Epidermal melanocyte (primary cell): Measurements from ENCODE around the gene SCRT2.
"Not testable (repeated sequence)": the region's sequence is repeated elsewhere in the genome, so short reads cannot be mapped to it uniquely, and the experiment has no call there.

Experiments
- DNase-seq: peaks from one replicate; pipeline ENCODE4 v3.0.0; 2011; ENCODE audit warnings: low spot score; ENCODE audit not compliant: insufficient read length

The SCRT2 gene

DNA sequence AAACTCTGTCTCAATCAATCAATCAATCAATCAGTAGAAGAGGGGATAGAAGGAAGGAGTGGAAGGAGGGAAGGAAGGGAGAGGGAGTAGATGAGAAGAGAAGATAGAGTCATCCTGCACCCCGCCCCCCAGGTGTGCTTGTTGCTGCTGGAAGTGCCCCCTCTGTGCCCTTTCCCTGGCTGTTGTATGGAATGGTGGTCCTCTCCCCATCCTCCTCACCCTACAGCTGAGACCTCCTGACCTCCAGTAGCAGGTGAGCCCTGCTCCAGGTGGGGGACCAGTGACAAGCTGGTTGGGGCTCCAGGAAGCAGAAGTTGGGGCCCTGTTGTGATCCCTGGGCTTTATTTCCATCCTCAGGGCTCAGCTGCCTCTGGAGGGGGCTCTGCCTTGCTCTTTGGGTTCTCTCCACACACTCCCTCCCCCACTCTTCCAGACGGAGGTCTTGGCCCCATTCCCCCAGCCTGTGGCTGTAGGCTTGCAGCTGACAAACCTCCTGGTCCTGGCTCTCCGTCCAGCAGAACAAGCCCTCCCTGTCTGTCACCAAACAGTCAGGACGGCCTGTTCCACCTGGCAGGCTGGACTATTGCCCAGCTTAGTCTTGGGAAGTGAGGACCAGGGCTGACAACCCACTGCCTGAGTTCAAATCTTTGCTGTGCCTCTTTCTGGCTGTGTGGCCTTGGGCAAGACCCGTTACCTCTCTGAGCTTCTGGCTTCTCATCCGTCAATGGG lies 26.0 kb upstream of the SCRT2 start:
- DNase-seq = no peak

DNA sequence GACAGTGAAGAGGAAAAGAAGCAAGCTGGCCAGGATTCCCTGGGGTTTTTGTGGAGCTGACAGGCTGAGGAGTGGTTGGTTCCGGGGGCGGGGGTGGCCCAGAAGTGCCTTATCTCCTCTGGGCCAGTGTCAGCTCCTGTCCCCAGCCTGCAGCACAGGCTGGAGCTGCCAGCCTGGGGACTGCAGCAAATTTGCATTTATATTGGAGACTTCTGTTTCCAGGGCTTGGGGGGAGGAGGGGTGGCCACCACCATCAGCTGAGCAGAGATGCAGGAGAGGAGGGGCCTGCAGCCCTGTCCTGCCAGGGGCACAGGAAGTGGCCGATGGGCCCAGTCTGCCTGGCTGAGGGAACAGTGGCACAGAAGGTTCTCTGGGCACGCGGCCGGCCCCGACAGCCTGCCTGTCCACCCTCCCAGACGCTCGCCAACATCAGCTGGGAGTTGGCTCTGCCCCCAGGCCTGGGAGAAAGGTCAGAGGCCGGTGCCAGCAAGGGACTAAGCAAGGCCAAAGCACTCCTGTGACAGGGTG lies 24.3 kb upstream of the SCRT2 start:
- no peak for DNase-seq

DNA sequence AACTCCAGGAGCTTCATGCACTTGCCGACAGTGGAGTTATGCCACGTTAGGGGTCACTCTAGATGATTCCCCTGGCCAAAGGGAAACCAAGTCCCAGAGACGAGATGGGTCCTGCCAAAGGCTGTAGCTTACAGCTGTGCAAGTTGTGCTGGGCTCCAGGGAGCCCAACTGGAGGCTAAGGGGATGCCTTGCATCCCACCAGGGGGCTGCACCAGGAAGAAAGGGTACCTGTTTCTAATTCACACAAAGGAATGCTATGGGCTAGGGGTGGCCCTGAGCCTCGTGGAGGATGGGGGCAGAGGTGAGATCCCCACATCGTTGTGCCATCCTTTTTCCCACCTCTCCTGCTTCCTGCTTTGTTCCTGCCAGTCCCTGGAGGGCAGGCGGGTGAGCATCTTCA lies 23.7 kb upstream of the SCRT2 start:
- DNase-seq = no peak

DNA sequence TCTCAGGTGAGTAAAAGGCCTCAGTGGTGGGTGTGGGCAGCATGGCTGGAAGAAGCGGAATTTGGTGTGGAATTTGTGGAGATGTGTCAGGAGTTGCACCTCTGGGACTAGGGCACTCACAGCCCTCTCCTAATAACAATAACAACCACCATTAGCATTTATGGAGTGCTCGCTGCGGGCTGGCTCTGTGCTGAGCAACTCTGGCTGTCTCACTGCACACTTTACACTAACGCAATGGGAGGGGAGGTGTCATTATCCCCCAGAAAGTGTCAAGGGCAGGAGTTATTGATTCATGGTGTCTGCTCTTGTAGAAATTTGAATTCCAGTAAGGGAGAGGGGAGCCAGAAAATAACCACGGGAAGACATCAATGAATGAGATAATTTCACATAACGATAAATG lies 22.7 kb upstream of the SCRT2 start:
- DNase-seq = no peak

DNA sequence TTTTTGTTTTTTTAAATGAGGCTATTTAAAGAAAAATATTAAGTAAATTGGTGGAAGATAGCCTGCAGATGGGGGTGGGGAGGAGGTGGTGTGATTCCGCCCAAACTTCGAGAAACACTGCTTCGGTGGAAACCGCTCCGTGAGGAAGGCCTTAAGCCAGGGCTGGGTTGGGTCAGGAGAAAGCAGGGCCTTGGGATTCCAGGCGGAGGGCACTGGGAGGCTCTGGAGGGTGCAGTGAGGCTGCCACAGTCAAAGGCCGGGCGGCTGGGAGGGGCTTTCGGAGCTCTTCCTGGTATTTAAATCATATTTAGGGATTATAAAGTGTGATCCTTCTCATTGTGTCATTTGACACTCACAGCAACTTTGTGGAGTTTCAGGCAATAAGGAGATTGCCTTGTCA lies 22.2 kb upstream of the SCRT2 start:
- no peak for DNase-seq

DNA sequence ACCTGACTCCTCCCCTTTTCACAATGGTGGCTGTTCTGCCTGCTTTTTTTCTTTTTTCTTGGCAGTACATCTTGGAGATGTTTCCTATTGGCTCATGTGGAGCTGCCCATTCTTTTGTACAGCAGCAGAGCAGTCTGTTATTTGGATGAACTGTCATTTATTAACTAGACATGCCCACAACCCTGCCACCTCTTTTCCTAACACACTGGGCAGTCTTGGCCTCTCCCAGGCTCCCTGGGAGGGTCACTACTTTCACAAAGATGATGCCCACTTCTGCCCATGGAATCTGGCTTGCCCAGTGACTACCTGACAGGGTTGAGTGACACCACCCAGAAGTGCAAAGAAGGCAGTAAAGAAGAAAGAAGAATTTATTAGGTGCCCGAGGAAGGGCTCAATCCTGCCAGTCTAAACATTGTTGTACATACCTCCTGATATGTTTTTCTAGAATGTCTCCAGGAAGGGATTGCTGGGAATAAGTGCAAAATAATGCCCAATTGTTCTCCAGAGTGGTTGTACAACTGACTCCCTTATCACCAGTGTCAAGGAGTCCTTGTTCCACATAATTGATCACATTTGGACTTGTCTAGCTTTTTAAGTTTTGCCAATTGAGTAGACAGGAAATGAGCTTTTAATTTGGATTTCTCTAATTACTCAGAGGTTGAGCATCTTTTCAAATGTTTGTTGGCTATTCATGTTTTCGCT lies 19.7 kb upstream of the SCRT2 start:
- no peak for DNase-seq

DNA sequence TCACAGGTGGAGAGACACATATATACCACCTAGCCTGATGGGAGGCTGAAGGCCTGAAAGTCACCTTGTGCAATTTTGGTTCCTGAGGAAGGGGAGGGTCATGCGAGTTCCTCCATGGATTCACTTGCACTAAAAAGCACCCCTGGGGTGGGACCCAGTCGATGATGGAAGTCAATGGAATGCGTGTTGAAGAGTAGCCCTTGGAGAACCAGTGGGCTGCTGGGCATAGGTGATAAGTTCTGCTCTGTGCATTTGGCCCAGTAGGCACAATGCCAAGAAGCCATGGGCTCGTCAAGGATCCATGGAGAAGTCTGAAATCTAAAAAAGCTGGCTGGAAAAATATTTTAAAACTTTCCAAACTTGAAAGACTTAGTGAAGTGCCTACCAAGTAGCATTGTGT lies 18.9 kb upstream of the SCRT2 start:
- DNase-seq = no peak

DNA sequence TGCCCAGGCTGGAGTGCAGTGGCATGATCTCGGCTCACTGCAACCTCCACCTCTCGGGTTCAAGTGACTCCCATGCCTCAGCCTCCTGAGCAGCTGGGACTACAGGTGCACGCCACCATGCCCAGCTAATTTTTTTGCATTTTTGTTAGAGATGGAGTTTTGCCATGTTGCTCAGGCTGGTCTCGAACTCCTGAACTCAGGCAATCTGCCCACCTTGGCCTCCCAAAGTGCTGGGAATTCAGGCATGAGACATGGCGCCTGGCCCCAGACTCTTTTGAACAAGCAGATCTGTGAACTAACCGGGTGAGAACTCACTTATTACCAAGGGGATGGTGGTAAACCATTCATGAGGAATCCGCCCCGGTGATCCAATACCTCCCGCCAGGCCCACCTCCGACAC lies 18.2 kb upstream of the SCRT2 start:
- not testable (repeated sequence) for DNase-seq

DNA sequence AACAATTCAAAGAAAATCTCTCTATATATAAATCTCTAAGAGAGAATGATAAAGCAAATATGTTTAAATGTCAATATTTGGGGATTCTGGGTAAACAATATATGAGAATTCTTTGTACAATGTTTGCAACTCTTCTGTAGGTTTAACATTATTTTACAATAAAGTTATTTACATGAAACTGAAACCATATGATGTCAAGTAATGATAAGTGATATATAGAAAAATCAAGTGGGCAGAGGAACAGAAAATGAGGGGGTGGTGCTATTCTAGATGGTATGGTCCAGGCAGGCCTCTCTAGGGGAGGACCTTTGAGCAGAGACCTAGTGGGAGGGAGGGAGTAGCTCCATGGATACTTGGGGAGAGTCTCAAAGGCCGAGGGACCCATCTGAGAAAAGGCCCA lies 16.4 kb upstream of the SCRT2 start:
- no peak for DNase-seq

DNA sequence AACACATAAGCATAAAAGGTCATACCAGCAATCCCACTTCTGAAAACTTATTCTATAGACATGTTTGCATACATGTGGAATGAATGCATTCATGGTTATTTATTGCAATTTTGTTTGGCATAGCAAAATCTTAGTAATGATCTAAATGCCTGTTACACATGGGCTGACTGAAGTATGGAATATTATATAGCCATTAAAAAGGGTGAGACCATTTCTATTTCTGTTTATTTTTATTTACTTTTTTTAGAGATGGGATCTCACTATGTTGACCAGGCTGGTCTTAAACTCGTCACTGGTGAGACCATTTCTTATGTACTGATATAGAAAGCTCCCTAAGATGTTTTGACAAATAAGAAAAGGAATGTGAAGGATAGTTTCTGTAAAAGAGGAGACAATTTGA lies 14.3 kb upstream of the SCRT2 start:
- DNase-seq = no peak

DNA sequence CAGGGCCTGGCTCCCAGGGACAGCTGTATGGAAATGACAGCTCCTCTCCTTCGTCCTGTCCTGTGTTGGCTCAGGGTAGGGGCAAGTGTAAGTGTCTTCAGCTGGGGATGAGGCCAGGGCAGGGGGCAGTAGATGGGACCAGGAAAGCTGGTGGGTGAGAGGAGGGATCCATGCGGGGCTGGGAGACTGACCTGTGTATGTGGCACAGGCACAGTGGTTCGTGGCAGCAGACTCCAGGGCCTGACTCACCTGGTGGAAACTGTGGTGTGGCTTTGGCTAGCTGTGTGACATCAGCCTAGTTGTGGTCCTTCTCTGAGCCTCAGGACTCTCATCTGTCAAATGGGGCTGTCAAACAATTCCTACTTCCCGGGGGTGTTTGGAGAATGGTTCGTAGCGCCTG lies 13.7 kb upstream of the SCRT2 start:
- no peak for DNase-seq

DNA sequence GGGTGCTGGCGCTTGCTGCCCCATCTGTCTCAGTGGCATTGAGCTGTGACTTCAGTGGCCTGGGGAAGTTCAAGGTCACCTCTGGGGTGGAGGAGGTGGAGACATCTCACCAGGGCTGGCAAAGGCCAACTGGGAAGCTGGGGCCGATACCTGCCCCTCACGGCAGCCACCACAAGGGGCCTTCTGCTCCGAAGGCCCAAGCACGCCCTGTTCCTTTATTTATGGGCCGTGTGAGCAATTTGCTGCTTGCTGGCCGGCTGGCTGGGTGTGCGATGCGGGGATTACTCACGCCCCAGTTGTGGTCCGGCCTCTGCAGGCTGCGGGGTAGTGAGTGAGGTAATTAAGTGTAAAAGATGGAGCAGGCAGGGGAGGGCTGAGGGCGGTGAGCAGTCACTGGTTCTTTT lies 13.2 kb upstream of the SCRT2 start:
- DNase-seq = no peak

DNA sequence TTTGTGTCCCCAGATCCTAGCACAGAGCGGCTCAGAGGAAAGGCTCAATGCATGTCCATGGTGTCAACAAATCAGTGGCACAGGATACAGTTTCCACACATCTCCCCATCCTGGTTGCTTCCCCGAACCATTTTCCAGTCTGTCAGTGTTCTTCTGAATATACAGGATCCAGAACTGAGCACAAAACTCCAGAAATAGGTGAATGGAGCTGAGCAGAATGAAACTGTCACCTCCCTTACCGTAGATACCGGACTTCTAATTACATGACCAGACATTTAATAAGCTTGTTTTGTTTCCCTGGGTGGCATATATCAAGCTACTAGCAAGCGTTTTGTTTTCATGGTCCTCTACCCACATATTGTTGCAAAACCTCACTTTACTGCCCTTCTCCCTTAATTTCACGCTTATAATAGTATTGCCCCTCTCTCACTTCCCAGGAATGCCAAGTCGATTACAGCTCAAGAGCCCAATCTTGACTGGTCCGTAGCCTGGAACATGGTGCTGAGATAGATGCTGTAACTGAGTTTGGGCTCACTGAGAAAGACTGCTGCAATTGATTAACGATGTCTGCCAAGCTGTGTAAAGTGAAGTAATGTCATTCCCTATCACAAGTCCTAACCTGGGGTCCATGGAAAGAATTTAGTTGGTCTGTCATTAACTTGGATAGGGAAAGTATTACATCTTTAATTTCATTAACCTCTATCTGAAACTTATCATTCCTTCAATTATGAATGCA lies 12.0 kb upstream of the SCRT2 start:
- no peak for DNase-seq

DNA sequence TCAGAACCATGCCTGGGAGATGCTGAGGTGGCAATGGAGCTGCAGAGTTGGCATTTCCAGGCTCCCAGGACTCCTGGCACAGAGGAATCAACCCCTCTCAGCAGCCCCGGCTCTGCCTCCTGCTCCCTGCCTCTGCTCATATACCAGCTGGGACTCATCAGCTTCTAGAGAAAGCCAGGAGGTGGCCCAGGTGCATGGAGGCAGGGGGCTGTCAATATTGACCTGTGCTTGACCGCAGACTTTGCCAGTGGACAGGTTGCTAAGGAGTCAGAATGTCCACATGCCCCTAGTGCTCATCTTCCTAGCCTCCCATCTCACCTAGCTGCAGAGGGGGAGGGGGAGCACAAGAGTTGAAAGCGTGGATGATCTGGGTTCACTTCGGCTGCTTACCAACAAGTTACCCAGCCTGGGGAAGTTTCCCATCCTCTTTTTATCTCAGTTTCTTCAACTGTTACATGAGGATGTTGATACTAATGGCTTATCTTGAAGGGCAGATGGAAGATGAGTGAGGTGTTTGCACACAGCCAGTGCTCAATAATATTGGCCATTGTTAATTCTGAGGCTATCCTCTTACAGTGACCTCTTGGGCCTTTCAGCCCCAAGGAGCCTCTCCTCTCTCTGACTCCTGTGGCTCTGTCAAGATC lies 9.2 kb upstream of the SCRT2 start:
- DNase-seq = no peak

DNA sequence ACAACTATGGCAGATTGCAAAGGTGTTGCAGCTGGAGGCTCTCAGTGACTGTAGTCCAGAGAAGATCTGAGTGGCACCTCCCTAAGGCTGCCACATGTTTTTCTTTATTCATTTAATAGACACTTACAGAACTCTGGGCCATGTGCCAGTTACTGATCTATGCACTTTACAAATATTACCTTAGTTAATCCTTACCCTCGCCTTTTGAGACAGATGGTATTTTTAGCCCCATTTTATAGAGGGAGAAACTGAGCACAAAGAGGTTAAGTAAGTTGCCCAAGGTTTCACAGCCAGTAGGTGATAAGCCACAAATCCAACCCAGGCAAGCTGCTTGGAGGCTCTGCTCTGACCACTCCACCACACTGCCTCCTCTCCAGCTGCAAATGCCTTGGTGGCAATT lies 6.5 kb upstream of the SCRT2 start:
- DNase-seq = no peak

DNA sequence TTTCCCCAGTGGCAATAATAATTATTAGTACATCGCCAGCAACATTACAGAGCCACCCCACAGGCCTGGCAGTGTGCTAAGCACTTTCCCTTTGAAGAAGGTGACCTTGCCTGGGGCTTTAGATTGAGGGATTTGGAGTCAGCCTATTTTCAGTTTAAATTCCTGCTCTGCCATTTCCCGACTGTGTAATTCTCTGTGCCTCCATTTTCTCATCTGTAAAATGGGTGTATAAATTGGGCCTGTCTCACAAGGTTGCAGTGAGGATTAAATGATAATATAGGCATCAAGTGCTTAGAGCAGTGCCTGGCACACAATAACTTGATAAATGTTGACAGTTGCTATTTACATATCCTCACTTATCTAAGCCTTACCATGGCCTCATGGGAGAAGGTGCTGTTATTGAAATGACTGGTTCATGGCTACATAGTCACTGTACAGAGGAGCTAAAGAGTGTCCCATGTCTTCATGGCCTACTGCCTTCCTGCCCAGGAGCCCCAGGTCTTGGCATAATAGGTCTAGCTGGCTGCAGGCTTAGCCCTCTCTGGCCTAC lies 5.1 kb upstream of the SCRT2 start:
- DNase-seq = no peak

DNA sequence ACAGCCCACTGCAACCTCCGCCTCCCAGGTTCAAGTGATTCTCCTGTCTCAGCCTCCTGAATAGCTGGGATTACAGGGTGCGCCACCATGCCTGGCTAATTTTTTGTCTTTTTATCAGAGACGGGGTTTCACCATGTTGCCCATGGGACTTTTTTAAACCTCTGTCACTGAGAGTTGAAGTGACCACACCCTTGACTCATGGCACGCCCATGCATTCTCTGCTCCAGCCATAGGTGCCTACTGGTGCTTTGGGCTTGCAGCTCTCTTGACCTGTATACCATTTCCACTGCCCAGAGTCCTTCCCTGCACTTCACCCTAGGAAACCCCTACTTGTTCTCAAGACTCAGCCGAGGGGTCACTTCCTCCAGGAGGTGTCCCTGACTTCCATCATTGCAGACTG lies 2.4 kb upstream of the SCRT2 start:
- no peak for DNase-seq

DNA sequence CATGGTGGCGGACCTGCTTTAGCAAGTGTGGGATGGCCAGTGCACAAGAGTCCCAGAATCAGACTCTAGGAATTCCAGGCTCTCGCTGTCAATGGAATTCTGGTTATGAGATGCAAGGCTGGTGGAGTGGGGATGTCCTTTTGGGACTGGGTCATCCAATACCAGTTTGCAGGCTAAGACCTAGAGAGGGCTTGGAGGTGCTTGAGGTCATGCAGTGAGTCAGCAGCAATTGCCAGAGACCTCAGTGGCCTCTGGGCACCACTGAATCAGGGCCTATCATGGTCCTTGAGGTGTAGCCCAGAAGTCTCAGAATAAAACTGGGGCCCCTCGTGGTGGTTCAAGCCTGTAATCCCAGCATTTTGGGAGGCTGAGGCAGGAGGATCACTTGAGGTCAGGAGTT lies 1.4 kb upstream of the SCRT2 start:
- DNase-seq = no peak

DNA sequence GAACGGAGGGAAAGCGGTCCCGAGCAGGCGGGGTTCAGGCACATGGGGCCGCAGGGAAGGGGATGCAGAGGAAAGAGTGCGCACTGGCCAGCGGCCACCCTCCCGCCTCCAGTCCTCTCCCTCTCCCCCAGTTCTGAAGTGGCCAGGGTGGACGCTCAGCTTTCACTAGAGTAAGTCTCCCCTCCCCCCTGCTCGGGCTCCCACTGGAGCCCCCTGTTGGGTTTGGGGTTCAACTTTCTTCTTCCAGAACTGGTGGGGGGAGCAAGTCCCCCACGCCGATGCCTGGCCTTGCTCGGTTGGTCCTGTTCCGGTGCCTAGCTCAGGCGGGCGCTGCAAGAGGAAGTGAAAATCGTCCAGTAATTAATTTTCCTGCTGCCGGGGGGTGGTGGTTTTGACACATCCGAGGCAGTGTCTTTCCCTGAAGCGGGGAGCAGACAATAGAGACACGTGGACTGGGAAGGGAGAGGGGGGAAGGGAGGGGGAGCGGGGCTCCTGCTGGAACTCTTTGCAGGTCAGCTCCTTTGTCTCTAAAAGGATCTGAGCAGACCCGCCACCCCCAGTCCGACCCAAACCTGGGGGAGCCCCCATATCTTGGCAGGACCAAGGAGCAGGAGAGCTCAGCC lies 824 bp upstream of the SCRT2 start:
- no peak for DNase-seq

DNA sequence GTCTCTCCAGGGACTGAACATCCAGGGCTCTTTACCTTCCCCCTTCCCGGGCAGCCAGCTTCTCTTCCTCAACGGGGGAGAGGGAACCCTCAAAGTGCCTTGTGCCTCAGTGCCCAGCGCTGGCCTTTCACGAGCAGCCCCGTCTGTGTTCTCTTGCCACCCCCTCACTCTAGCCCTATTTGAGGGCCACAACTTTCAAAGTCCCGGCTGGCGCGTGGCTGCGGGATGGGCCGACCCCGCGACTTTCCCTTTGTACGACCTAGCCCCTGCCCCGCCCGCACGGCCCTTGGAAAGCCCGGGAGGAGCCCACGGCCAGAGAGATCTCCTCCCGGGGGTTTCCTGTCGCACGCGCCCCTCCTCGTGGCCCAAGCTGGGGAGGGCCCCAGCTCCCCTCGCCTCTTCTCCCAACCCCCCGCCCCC lies 559 bp downstream of the SCRT2 start:
- DNase-seq = no peak

DNA sequence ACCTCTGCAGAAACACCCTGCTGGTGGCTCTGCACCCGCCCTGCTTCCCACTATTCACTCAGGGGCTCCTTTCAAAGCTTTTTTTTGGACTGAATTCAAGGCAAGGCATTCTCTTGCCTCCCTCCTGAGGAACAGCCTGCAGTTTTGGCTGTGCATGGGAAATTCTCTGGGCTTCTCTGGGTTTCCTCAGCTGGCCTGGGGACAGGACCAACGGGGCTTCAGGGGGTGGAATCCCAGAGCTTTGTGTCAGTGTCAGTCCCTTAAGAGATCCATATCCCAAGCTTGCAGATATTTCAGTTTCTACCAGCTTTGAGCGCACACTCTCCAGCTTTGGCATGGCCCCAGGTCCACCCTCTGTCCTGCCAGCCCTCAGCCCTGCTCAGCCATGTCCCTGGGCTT lies 2.0 kb downstream of the SCRT2 start:
- no peak for DNase-seq
